Dermis microvascular lymphatic vessel endothelial cell (primary cell): ENCODE results near the gene SERINC4. TPM values are rescaled to one million over a fixed set of nuclear protein-coding genes. Genes with fewer than 3 reads are reported as not detected.
"Not testable (repeated sequence)": the region's sequence is repeated elsewhere in the genome, so short reads cannot be mapped to it uniquely, and the experiment has no call there.

Experiments
- DNase-seq, 2 donors: peaks; one replicate each; pipeline versions ENCODE4 v3.0.0 to v3.0.0-alpha.2; 2010; ENCODE audit warnings: low read depth in 2 of 2
- total RNA-seq: library from RNA; depleted of rRNA; stranded (reverse); fragments of >200 nt; gene quantifications from 2 replicates; pipeline ENCODE4 v1.2.1, GENCODE V29; 2014

Gene SERINC4
- not detected in 2 replicates for total RNA-seq

- DNase-seq: peak in 1 of 2 donors; percentile 3
Measured at GRCh38 chr15:43799945-43800285, at the start of gene SERINC4. Gene SERINC4, minus strand, starts transcription at chr15:43800220. Its CDS starts 234 bp downstream, at chr15:43799986.

GRCh38 chr15:43845421-43845820 lies 45.4 kb upstream of the SERINC4 start:
- DNase-seq: no peak

- not testable (repeated sequence) for DNase-seq
Measured at GRCh38 chr15:43832485-43832884, 32.5 kb upstream of the SERINC4 start.

GRCh38 chr15:43831519-43832052 lies 31.6 kb upstream of the SERINC4 start:
- not testable (repeated sequence) for DNase-seq

- not testable (repeated sequence) for DNase-seq
Measured at GRCh38 chr15:43830691-43831275, 30.8 kb upstream of the SERINC4 start.

- DNase-seq: not testable (repeated sequence)
Measured at GRCh38 chr15:43829951-43830540, 30.0 kb upstream of the SERINC4 start.

- no peak for DNase-seq
Measured at GRCh38 chr15:43828061-43828657, 28.1 kb upstream of the SERINC4 start.

- DNase-seq: peak in 1 of 2 donors; percentile 81
Measured at GRCh38 chr15:43826508-43827341, 26.7 kb upstream of the SERINC4 start, which contains the start of gene WDR76. Gene WDR76, plus strand, starts transcription at chr15:43827002. Its CDS starts 31 bp downstream, at chr15:43827033.

GRCh38 chr15:43826029-43826507 lies 26.0 kb upstream of the SERINC4 start:
- no peak for DNase-seq

- DNase-seq: not testable (repeated sequence)
Measured at GRCh38 chr15:43825305-43825704, 25.3 kb upstream of the SERINC4 start.

- DNase-seq: peak; percentile 95 to 97
Measured at GRCh38 chr15:43824302-43825246, 24.6 kb upstream of the SERINC4 start, which contains the start of gene MFAP1. Gene MFAP1, minus strand, starts transcription at chr15:43824690. Its CDS starts 121 bp downstream, at chr15:43824569.

- no peak for DNase-seq
Measured at GRCh38 chr15:43821505-43821904, 21.5 kb upstream of the SERINC4 start.

GRCh38 chr15:43815064-43815463 lies 15.0 kb upstream of the SERINC4 start:
- DNase-seq: not testable (repeated sequence)

GRCh38 chr15:43808960-43809678 lies 9.1 kb upstream of the SERINC4 start:
- no peak for DNase-seq

GRCh38 chr15:43808435-43808950 lies 8.5 kb upstream of the SERINC4 start:
- no peak for DNase-seq

GRCh38 chr15:43802676-43803075 lies 2.7 kb upstream of the SERINC4 start:
- DNase-seq: not testable (repeated sequence)

- DNase-seq: peak; percentile 56 to 90
Measured at GRCh38 chr15:43800286-43801141, 494 bp upstream of the SERINC4 start, which contains the start of gene HYPK. Gene HYPK, plus strand, starts transcription at chr15:43800599. Its CDS starts 24 bp downstream, at chr15:43800623.
